IPS DF 6.9 (cell line): ENCODE data around the gene ZNF610.
A peak's percentile ranks its signal among the peaks of the same experiment; 100 is the strongest.
"Not testable (repeated sequence)": the region's sequence is repeated elsewhere in the genome, so short reads cannot be mapped to it uniquely, and the experiment has no call there.

ENCODE experiments used
- DNase-seq: peaks from one replicate; pipeline ENCODE4 v3.0.0-alpha.2; 2013; ENCODE audit warnings: low read depth, low spot score
- H3K27ac ChIP-seq: one replicate; pipeline ENCODE4 v1.5.1; 2013; ENCODE audit warnings: low read length, control low read depth
- H3K27me3 ChIP-seq: 2 replicates; pipeline ENCODE4 v1.6.1; 2013; ENCODE audit warnings: mild to moderate bottlenecking, low read length; ENCODE audit not compliant: control insufficient read depth, insufficient read depth
- H3K36me3 ChIP-seq: 2 replicates; pipeline ENCODE4 v1.6.1; 2013; ENCODE audit warnings: low read length; ENCODE audit not compliant: control insufficient read depth, insufficient read depth
- H3K4me1 ChIP-seq: 2 replicates; pipeline ENCODE4 v1.6.1; 2013; ENCODE audit warnings: low read length; ENCODE audit not compliant: control insufficient read depth, insufficient read depth
- H3K4me3 ChIP-seq: 2 replicates; pipeline ENCODE4 v1.5.1; 2013; ENCODE audit warnings: mild to moderate bottlenecking, low read length
- H3K9me3 ChIP-seq: 2 replicates; pipeline ENCODE4 v1.6.1; 2013; ENCODE audit warnings: low read length, inconsistent platforms; ENCODE audit not compliant: control insufficient read depth, insufficient read depth
- WGBS: extraction: QIAGEN DNeasy Blood & Tissue Kit; methylation state at CpG from one replicate; pipeline ENCODE4 v1.1.7; 2013; ENCODE audit warnings: mixed read lengths, missing lambda C conversion rate; ENCODE audit not compliant: insufficient read length, insufficient coverage; 5-methylcytosine and 5-hydroxymethylcytosine counted together

The ZNF610 gene

GRCh38 chr19:52336117-52336790 is at the start of gene ZNF610:
TSS of gene ZNF610 (plus strand) at chr19:52336243. CDS start at chr19:52349173, 12,930 bp downstream.
- H3K4me1 ChIP-seq, result no peaks in the 10 kb centered on the region
- H3K36me3 ChIP-seq, result no peaks in the 10 kb centered on the region; the same call in 1 of the 2 replicates
- H3K4me3 ChIP-seq, result peak within 1 kb of the TSS; percentile 82
- peaks cover 3% of the 10 kb centered on the region for H3K9me3 ChIP-seq
- no peak within 1 kb of the TSS for H3K27ac ChIP-seq
- WGBS, result no CpG with 5 or more reads among the region's 55 CpGs
- peak; percentile 75 for DNase-seq
- no peaks in the 10 kb centered on the region for H3K27me3 ChIP-seq

- no CpG with 5 or more reads among the region's 6 CpGs for WGBS
- DNase-seq, result no peak
- no peaks in the 10 kb centered on the region for H3K4me1 ChIP-seq
- peaks cover 23% of the 10 kb centered on the region; the same call in 1 of the 2 replicates for H3K36me3 ChIP-seq
- no peak overlapping the region for H3K27ac ChIP-seq
- no peak overlapping the region for H3K4me3 ChIP-seq
- H3K9me3 ChIP-seq, result no peaks in the 10 kb centered on the region
- no peaks in the 10 kb centered on the region for H3K27me3 ChIP-seq
Measured at GRCh38 chr19:52286256-52286655, 49.8 kb upstream of the ZNF610 start.

- WGBS, result no CpG with 5 or more reads among the region's 3 CpGs
- H3K27me3 ChIP-seq, result no peaks in the 10 kb centered on the region
- no peak for DNase-seq
- H3K27ac ChIP-seq, result no peak overlapping the region
- H3K4me3 ChIP-seq, result no peak overlapping the region
- no peaks in the 10 kb centered on the region for H3K4me1 ChIP-seq
- peaks cover 14% of the 10 kb centered on the region; the same call in 1 of the 2 replicates for H3K36me3 ChIP-seq
- H3K9me3 ChIP-seq, result no peaks in the 10 kb centered on the region
Measured at GRCh38 chr19:52291781-52292180, 44.3 kb upstream of the ZNF610 start.

GRCh38 chr19:52292946-52293345 is 43.1 kb upstream of the ZNF610 start:
- no CpG with 5 or more reads among the region's 6 CpGs for WGBS
- peaks cover 14% of the 10 kb centered on the region; the same call in 1 of the 2 replicates for H3K36me3 ChIP-seq
- not testable (repeated sequence) for H3K9me3 ChIP-seq, H3K4me1 ChIP-seq, H3K4me3 ChIP-seq, H3K27ac ChIP-seq, H3K27me3 ChIP-seq, DNase-seq

- no CpG with 5 or more reads among the region's 8 CpGs for WGBS
- no peaks in the 10 kb centered on the region for H3K9me3 ChIP-seq
- H3K27me3 ChIP-seq, result no peaks in the 10 kb centered on the region
- no peak overlapping the region for H3K27ac ChIP-seq
- H3K4me3 ChIP-seq, result peak overlapping the region; percentile 24; the same call in 1 of the 2 replicates
- no peak for DNase-seq
- H3K36me3 ChIP-seq, result peaks cover 10% of the 10 kb centered on the region; the same call in 1 of the 2 replicates
- H3K4me1 ChIP-seq, result 0 out of 2 replicates have a peak, but pooled peaks cover 2% of the 10 kb centered on the region
Measured at GRCh38 chr19:52296400-52296772, 39.7 kb upstream of the ZNF610 start.

GRCh38 chr19:52296773-52297600 is 39.1 kb upstream of the ZNF610 start, which contains the start of gene ZNF480:
TSS of gene ZNF480 (plus strand) at chr19:52297169. CDS start at chr19:52300413, 3,244 bp downstream.
- no CpG with 5 or more reads among the region's 75 CpGs for WGBS
- peak within 1 kb of the TSS; percentile 53 for H3K4me3 ChIP-seq
- no peaks in the 10 kb centered on the region for H3K9me3 ChIP-seq
- no peak within 1 kb of the TSS for H3K27ac ChIP-seq
- no peak for DNase-seq
- H3K36me3 ChIP-seq, result peaks cover 10% of the 10 kb centered on the region; the same call in 1 of the 2 replicates
- H3K27me3 ChIP-seq, result no peaks in the 10 kb centered on the region
- H3K4me1 ChIP-seq, result 0 out of 2 replicates have a peak, but pooled peaks cover 2% of the 10 kb centered on the region

- Histone ChIP-seq H3K4me1 (0 out of 2 replicates have a peak, but pooled peaks cover 2% of the 10 kb centered on the region), H3K27me3 (no peaks in the 10 kb centered on the region), H3K9me3 (no peaks in the 10 kb centered on the region), H3K4me3 (peak overlapping the region; percentile 53; the same call in 1 of the 2 replicates), H3K36me3 (peaks cover 7% of the 10 kb centered on the region; the same call in 1 of the 2 replicates), H3K27ac (no peak overlapping the region)
- 100% methylated on average over 3 of the region's 18 CpGs for WGBS
- no peak for DNase-seq
Measured at GRCh38 chr19:52297601-52298364, 38.3 kb upstream of the ZNF610 start.

- Histone ChIP-seq H3K36me3 (peaks cover 19% of the 10 kb centered on the region; the same call in 1 of the 2 replicates), H3K27me3 (no peaks in the 10 kb centered on the region), H3K4me3 (no peak overlapping the region), H3K27ac (no peak overlapping the region), H3K9me3 (peaks cover 12% of the 10 kb centered on the region), H3K4me1 (no peaks in the 10 kb centered on the region)
- WGBS, result no CpG with 5 or more reads among the region's 10 CpGs
- no peak for DNase-seq
Measured at GRCh38 chr19:52307275-52307674, 28.8 kb upstream of the ZNF610 start.

- Histone ChIP-seq H3K4me1 (no peaks in the 10 kb centered on the region), H3K27me3 (no peaks in the 10 kb centered on the region), H3K4me3 (no peak overlapping the region), H3K27ac (no peak overlapping the region), H3K36me3 (peaks cover 24% of the 10 kb centered on the region), H3K9me3 (peaks cover 16% of the 10 kb centered on the region)
- no peak for DNase-seq
- no CpG with 5 or more reads among the region's 6 CpGs for whole genome bisulfite sequencing
Measured at GRCh38 chr19:52322429-52322828, 13.6 kb upstream of the ZNF610 start.

- WGBS, result no CpG with 5 or more reads among the region's 10 CpGs
- peaks cover 6% of the 10 kb centered on the region for H3K9me3 ChIP-seq
- no peak overlapping the region for H3K27ac ChIP-seq
Measured at GRCh38 chr19:52331757-52332156, 4.3 kb upstream of the ZNF610 start.

More at GRCh38 chr19:52331757-52332156, 4.3 kb upstream of the ZNF610 start:
- H3K4me1 ChIP-seq, result no peaks in the 10 kb centered on the region
- no peak for DNase-seq
- no peak overlapping the region for H3K4me3 ChIP-seq
- no peaks in the 10 kb centered on the region for H3K36me3 ChIP-seq
- no peaks in the 10 kb centered on the region for H3K27me3 ChIP-seq
